SK-N-SH (cell line): Measurements from ENCODE around the gene ATOSB.

Experiments
- CTCF ChIP-seq: fragments of 200-600 bp; sonication (generic); IDR thresholded peaks from 2 replicates; pipeline ENCODE4 v1.6.1; 2017; ENCODE audit warnings: antibody characterized with exemption, mild to moderate bottlenecking, moderate library complexity
- POLR2AphosphoS5 ChIP-seq: IDR thresholded peaks from 2 replicates; pipeline ENCODE4 v1.6.1; 2012; ENCODE audit warnings: low read depth, low read length
- SIN3A ChIP-seq: IDR thresholded peaks from 2 replicates; pipeline ENCODE4 v1.6.1; 2012; ENCODE audit warnings: low read depth, mild to moderate bottlenecking, low read length, moderate library complexity, borderline replicate concordance
- ZBTB33 ChIP-seq: IDR thresholded peaks from 2 replicates; pipeline ENCODE4 v1.4.0; 2012; ENCODE audit warnings: low read depth, borderline replicate concordance

- TF ChIP-seq CTCF = no peak
- TF ChIP-seq POLR2AphosphoS5 = no peak
- no peak for TF ChIP-seq ZBTB33
- no peak for TF ChIP-seq SIN3A
Observed at GRCh38 chr9:35056571-35057270, 58.9 kb downstream of the ATOSB start.
